Retinal pigment epithelial cell (primary cell): ENCODE measurements around the gene STARD7.

Experiments
- DNase-seq: peaks from one replicate; pipeline ENCODE4 v3.0.0-alpha.2; 2010; ENCODE audit warnings: low read depth
- H3K4me3 ChIP-seq: 2 replicates; pipeline ENCODE4 v1.5.1; 2011; ENCODE audit warnings: mild to moderate bottlenecking, low read length, control low read depth, moderate library complexity
- CTCF ChIP-seq: conservative IDR thresholded peaks from 2 replicates; pipeline ENCODE4 v1.5.1; 2011; ENCODE audit warnings: low read depth, low read length, control low read depth, inconsistent platforms

Gene STARD7

DNA sequence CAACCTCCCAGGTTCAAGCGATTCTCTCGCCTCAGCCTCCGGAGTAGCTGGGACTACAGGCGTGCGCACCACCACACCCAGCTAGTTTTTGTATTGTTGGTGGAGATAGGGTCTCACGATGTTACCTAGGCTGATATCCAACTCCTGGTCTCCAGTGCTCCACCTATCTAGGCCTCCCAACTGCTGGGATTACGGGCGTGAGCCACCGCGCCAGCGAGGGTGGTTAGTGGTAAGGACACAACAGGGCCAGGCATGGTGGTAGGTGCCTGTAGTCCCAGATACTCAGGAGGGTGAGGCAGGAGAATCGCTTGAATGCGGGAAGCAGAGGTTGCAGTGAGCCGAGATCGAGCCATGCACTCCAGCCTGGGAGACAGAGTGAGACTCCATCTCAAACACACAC, 36.8 kb downstream of the STARD7 start:
- H3K4me3 ChIP-seq: no peak overlapping the region
- DNase-seq: no peak
- TF ChIP-seq CTCF: no peak

DNA sequence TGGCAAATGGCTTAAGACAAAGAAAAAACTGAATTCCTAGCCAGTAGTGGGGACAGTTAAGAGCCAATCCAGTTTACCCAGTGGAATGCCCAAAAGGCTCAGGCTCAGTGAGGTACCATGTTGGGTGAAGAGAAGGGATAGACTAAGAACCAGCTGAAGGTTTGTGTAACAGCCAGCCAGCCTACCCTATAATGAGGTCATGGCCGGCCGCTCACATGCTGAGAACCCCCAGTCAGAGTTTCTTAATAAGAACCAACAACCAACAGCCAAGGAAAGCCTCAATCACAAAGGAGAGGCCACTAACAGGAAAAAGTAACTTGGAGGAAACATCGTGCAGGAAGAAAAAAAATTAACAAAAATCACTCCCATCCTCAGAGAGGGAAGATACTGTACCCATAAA, 38.0 kb downstream of the STARD7 start:
- no peak overlapping the region for H3K4me3 ChIP-seq
- TF ChIP-seq CTCF: no peak
- no peak for DNase-seq

DNA sequence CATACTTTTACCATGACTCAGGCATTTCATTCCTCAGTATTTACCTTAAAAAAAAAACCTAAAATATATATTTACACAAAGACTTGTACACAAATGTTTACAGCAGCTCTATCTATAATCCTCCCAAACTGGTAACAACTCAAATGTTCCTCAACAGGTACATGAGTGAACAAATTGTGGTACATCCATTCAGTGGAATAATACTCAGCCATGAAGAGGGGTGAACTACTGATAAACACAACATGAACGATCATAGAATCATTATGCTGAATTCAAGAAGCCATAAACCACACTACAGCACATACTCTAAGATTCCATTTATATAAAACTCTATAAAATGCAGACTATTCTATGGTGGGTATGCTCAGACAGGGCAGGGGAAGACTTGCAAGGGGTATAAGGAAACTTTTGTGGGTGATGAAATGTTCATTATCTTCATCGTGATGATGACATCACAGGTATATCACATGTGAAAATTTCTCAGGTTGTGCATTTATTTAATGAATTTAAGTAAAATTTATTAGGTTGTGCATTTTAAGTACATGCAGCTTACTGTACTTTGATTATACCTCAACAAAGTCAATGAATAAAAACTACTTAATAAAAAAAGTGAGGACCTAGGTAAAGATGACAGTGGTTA, 38.6 kb downstream of the STARD7 start:
- no peak for DNase-seq
- H3K4me3 ChIP-seq: no peak overlapping the region
- TF ChIP-seq CTCF: no peak

DNA sequence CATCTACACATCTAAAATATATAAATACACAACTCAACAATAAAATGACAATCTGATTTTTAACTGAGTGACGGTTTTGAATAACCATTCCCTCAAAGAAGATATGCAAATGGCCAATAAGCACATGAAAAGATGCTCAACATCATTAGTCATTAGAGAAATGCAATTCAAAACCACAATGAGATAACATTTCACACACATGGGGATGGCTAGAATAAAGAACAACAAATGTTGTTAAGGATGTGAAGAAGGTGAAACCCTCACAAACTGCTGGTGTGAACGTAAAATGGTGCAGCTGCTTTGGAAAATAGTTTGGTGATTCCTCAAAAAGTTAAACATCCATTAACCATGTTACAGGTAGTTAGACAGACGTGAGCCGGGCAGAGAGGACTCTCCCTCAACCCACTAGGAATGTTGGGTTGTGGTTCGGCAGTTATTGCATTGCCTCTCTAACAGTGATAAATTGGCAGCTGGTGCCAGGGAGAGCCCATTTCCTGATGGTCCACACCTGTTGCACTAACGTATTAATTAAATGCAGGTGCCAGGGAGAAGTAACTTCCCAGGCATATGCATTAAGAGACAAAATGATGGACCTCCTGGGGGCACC, 41.1 kb downstream of the STARD7 start:
- no peak overlapping the region for H3K4me3 ChIP-seq
- TF ChIP-seq CTCF: no peak
- no peak for DNase-seq

DNA sequence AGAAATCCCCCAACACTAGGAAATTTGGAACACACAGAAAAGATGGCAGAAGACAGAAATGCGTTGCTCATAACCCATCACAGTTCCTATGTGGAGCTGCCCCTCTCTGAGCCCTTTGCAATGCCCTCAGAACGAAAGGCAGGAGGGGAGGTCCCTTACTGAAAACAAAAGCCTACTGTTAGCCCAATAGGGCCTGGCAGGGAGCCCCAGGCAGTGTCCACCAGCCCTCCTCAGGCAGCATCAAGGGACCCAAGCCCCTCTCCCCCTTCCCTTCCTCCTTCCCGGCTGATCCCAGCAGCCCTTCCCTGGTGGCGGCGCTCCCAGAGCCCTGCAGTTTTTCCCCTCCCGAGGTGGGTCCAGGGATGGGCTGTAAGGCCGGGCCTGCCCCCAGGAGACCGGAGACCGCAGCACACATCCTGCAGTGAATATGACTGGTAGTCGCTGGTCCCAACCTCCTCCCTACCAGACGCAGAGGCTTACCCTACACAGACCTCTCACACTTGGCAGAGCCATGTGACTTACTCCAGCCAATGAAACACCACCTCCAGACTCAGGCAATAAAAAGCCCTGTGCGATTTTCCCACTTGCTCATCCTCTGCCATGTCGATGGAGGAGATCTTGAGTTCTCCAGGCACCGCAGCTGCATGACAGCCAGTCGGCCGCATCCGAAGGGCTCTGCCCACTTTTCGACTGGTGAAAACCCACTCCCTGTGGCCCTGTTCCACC, 44.0 kb downstream of the STARD7 start:
- no peak for TF ChIP-seq CTCF
- H3K4me3 ChIP-seq: no peak overlapping the region
- no peak for DNase-seq

DNA sequence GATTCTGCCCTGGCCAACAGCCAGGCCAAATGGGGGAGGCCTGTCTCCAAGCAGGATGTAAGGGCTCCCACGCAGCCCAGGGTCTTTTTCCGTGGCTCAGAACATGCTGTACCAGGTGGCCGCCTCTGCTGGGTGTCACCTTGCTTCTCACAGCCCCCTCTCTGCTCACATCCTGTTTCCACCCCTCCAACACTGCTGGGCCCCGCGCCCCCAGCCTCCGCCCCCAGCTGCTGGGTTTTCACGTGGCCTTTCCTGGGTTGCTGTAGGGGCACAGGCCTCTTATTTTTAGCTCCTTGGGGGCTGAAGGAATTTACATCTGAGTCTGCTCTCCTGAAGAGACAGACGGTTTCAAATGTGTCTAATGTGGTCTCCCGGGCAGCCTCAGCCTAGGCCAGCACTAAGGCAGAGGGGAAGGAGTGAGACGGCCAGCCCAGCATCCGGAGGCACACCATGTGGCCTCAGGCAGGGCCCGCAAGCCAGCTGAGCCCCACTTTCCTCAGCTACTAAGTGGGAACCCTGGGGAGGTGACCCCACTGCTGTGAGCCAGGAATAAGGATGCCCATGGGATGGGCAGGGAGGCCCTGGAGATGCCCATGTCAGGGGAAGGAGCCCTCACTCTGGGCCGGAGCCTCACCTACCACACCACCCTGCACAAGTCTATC, 44.7 kb downstream of the STARD7 start:
- no peak for TF ChIP-seq CTCF
- H3K4me3 ChIP-seq: no peak overlapping the region
- DNase-seq: no peak
